Measurements from ENCODE around the gene CTCFL. TPM values are rescaled to one million over a fixed set of nuclear protein-coding genes. Genes with fewer than 3 reads are reported as not detected.

CTCFL gene
- total and polyA plus RNA-seq, 2 donors (not counting 1 experiment from before 2014, with no cell fraction given), result not detected

- TF ChIP-seq EZH2 (IDR thresholded peaks at IDR 0.05; ENCODE audit: low read length, missing control alignments), result no peak
- TF ChIP-seq, protein P1, sequence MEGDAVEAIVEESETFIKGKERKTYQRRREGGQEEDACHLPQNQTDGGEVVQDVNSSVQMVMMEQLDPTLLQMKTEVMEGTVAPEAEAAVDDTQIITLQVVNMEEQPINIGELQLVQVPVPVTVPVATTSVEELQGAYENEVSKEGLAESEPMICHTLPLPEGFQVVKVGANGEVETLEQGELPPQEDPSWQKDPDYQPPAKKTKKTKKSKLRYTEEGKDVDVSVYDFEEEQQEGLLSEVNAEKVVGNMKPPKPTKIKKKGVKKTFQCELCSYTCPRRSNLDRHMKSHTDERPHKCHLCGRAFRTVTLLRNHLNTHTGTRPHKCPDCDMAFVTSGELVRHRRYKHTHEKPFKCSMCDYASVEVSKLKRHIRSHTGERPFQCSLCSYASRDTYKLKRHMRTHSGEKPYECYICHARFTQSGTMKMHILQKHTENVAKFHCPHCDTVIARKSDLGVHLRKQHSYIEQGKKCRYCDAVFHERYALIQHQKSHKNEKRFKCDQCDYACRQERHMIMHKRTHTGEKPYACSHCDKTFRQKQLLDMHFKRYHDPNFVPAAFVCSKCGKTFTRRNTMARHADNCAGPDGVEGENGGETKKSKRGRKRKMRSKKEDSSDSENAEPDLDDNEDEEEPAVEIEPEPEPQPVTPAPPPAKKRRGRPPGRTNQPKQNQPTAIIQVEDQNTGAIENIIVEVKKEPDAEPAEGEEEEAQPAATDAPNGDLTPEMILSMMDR (conservative IDR thresholded peaks at IDR 0.05 in 1 of 2, IDR thresholded peaks at IDR 0.05 in 1 of 2; ENCODE audit: low read depth in 1 of 2, low read length in 2 of 2), result no peak
- H3K9me3 ChIP-seq (ENCODE audit: control insufficient read depth, insufficient read depth, low read depth, low read length), result no peaks in the 10 kb centered on the region
- no peak overlapping the region for H3K4me2 ChIP-seq (ENCODE audit: extremely low read depth, insufficient read depth, low read length)
- no peaks in the 10 kb centered on the region for H3K79me2 ChIP-seq (ENCODE audit: control insufficient read depth, insufficient read depth, low read length)
- no peaks in the 10 kb centered on the region for H3K27me3 ChIP-seq (ENCODE audit: control insufficient read depth, insufficient read depth, low read length)
- no peaks in the 10 kb centered on the region for H4K20me1 ChIP-seq (ENCODE audit: control insufficient read depth, extremely low read depth, insufficient read depth, low read length)
- no peak overlapping the region for H2AFZ ChIP-seq (ENCODE audit: low read length)
- no peak overlapping the region for H3K27ac ChIP-seq (ENCODE audit: insufficient read depth, low read length)
- no peak overlapping the region for H3K9ac ChIP-seq (ENCODE audit: insufficient read depth, low read length)
- no peak for DNase-seq (ENCODE audit: low read depth in 2 of 2)
- H3K4me1 ChIP-seq (ENCODE audit: control insufficient read depth, extremely low read depth, insufficient read depth, low read length), result no peaks in the 10 kb centered on the region
- no peak overlapping the region for H3K4me3 ChIP-seq (replicated peaks in 1 of 4; ENCODE audit: control extremely low read depth in 1 of 4, insufficient read depth in 1 of 4, low read depth in 3 of 4, low read length in 4 of 4)
- H3K36me3 ChIP-seq (ENCODE audit: control insufficient read depth, insufficient read depth, low read length), result no peaks in the 10 kb centered on the region
These were observed 2.8 kb upstream of the CTCFL start for GRCh38 chr20:57527728-57528127.

DNA sequence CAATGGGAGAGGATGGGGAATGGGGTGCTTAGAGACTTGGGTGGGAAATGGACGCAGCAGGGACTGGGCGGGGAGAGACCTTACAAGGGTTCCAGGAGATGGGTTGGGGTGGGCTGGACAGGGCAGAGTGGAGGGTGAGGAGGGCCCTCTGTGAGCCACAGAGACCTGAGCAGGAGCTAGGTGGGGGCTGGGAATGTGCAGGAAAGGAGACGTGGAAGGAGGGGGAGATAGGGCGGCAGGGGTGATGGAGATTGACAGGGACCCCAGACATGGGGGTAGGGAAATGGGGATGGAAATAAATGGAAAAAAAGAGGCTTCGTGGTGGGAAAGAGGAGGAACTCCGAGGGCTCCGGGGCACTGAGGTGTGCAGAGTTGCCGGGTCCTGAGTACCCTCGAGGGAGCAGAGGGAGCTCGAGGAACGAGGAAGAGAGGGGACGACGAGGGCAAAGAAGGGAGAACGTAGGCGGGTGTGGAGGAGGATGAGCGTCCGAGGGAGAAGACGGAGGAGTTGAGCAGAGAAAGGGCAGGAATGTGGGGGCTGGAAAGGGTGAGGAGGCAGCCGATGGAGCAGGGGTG is 2.0 kb upstream of the CTCFL start:
- TF ChIP-seq EZH2 (IDR thresholded peaks at IDR 0.05; ENCODE audit: low read length, missing control alignments), result no peak
- TF ChIP-seq, protein P1 (conservative IDR thresholded peaks at IDR 0.05 in 1 of 2, IDR thresholded peaks at IDR 0.05 in 1 of 2; ENCODE audit: low read depth in 1 of 2, low read length in 2 of 2), result no peak
- Histone ChIP-seq H2AFZ (ENCODE audit: low read length) (no peak overlapping the region), H4K20me1 (ENCODE audit: control insufficient read depth, extremely low read depth, insufficient read depth, low read length) (no peaks in the 10 kb centered on the region), H3K36me3 (ENCODE audit: control insufficient read depth, insufficient read depth, low read length) (no peaks in the 10 kb centered on the region), H3K9ac (ENCODE audit: insufficient read depth, low read length) (no peak overlapping the region), H3K79me2 (ENCODE audit: control insufficient read depth, insufficient read depth, low read length) (no peaks in the 10 kb centered on the region), H3K4me2 (ENCODE audit: extremely low read depth, insufficient read depth, low read length) (no peak overlapping the region), H3K4me1 (ENCODE audit: control insufficient read depth, extremely low read depth, insufficient read depth, low read length) (no peaks in the 10 kb centered on the region), H3K27ac (ENCODE audit: insufficient read depth, low read length) (no peak overlapping the region), H3K9me3 (ENCODE audit: control insufficient read depth, insufficient read depth, low read depth, low read length) (no peaks in the 10 kb centered on the region), H3K27me3 (ENCODE audit: control insufficient read depth, insufficient read depth, low read length) (no peaks in the 10 kb centered on the region), H3K4me3 (replicated peaks in 1 of 4; ENCODE audit: control extremely low read depth in 1 of 4, insufficient read depth in 1 of 4, low read depth in 3 of 4, low read length in 4 of 4) (no peak overlapping the region)
- DNase-seq (ENCODE audit: low read depth in 2 of 2), result no peak

DNA sequence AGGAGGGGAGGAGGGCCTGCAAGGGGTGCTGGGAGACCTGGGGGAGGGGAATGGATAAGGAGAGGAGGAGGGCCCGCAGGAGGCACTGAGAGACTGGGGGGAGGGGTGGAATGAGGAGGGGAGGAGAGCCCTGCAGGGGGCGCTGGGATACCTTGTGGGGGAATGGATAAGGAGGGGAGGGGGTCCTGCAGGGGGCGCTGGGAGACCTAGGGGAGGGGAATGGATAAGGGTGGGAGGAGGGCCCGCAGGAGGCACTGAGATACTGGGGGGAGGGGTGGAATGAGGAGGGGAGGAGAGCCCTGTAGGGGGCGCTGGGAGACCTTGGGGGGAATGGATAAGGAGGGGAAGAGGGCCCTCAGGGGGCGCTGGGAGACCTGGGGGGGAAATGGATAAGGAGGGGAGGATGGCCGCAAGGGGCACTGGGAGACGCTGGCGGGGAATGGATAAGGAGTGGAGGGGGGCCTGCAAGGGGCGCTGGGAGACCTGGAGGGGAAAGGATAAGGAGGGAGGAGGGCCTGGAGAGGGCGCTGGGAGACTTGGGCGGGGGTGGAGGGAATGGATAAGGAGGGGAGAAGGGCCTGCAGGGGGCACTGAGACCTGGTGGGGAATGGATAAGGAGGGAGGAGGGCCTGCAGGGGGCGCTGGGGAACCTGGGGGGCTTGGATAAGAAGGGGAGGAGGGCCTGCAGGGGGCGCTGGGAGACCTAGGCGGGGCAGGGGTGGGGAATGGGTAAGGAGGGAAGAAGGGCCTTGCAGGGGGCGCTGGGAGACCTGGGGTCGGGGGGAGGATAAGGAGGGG is 1.3 kb upstream of the CTCFL start:
- Histone ChIP-seq H3K4me1 (ENCODE audit: control insufficient read depth, extremely low read depth, insufficient read depth, low read length) (no peaks in the 10 kb centered on the region), H3K79me2 (ENCODE audit: control insufficient read depth, insufficient read depth, low read length) (no peaks in the 10 kb centered on the region), H4K20me1 (ENCODE audit: control insufficient read depth, extremely low read depth, insufficient read depth, low read length) (no peaks in the 10 kb centered on the region), H3K36me3 (ENCODE audit: control insufficient read depth, insufficient read depth, low read length) (no peaks in the 10 kb centered on the region), H3K27me3 (ENCODE audit: control insufficient read depth, insufficient read depth, low read length) (no peaks in the 10 kb centered on the region), H3K9me3 (ENCODE audit: control insufficient read depth, insufficient read depth, low read depth, low read length) (no peaks in the 10 kb centered on the region), H3K4me2 (ENCODE audit: extremely low read depth, insufficient read depth, low read length) (no peak overlapping the region), H3K27ac (ENCODE audit: insufficient read depth, low read length) (no peak overlapping the region), H3K4me3 (replicated peaks in 1 of 4; ENCODE audit: control extremely low read depth in 1 of 4, insufficient read depth in 1 of 4, low read depth in 3 of 4, low read length in 4 of 4) (no peak overlapping the region), H3K9ac (ENCODE audit: insufficient read depth, low read length) (no peak overlapping the region), H2AFZ (ENCODE audit: low read length) (no peak overlapping the region)
- no peak for DNase-seq (ENCODE audit: low read depth in 2 of 2)
- no peak for TF ChIP-seq EZH2 (IDR thresholded peaks at IDR 0.05; ENCODE audit: low read length, missing control alignments)
- TF ChIP-seq, protein P1 (conservative IDR thresholded peaks at IDR 0.05 in 1 of 2, IDR thresholded peaks at IDR 0.05 in 1 of 2; ENCODE audit: low read depth in 1 of 2, low read length in 2 of 2), result no peak

Data from fibroblast of lung (primary cell).